HL-60 (cell line): ENCODE measurements around the gene PCK1.

Experiments used
- GABPA ChIP-seq: IDR thresholded peaks from 2 replicates; pipeline ENCODE4 v1.6.1; 2012; ENCODE audit warnings: low read depth
- POLR2AphosphoS5 ChIP-seq: IDR thresholded peaks from 2 replicates; pipeline ENCODE4 v1.6.1; 2012; ENCODE audit warnings: low read depth
- SPI1 ChIP-seq: IDR thresholded peaks from 2 replicates; pipeline ENCODE4 v1.6.1; 2012; ENCODE audit warnings: low read depth, mild to moderate bottlenecking, borderline replicate concordance
- TF ChIP-seq, protein P1 (sequence below): IDR thresholded peaks from one replicate; pipeline ENCODE4 v1.5.1; 2011; ENCODE audit warnings: low read length, control low read depth, inconsistent platforms; ENCODE audit not compliant: insufficient read depth
- TF ChIP-seq, protein P2 (sequence below): IDR thresholded peaks from 2 replicates; pipeline ENCODE4 v1.6.1; 2012; ENCODE audit warnings: low read depth; ENCODE audit not compliant: insufficient replicate concordance

DNA sequence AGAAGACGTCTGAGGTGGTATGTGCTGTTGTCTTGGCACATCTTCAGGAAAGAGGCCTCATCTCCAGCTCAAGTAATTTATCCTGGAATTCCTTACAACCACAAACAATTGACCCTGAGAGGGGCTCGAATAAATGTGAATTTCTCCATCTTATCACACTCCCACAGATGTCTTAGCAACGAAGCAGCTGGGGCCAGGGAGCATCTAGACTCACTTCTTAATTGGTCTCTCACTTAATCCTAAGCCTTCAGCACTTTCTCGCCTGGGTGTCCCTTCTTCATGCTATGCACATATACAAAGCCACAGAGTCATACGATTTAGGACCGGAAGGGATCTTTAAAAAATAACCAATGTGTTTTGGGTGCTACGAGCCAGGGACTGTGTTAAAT is 27.1 kb downstream of the PCK1 start:
- TF ChIP-seq, protein P1, sequence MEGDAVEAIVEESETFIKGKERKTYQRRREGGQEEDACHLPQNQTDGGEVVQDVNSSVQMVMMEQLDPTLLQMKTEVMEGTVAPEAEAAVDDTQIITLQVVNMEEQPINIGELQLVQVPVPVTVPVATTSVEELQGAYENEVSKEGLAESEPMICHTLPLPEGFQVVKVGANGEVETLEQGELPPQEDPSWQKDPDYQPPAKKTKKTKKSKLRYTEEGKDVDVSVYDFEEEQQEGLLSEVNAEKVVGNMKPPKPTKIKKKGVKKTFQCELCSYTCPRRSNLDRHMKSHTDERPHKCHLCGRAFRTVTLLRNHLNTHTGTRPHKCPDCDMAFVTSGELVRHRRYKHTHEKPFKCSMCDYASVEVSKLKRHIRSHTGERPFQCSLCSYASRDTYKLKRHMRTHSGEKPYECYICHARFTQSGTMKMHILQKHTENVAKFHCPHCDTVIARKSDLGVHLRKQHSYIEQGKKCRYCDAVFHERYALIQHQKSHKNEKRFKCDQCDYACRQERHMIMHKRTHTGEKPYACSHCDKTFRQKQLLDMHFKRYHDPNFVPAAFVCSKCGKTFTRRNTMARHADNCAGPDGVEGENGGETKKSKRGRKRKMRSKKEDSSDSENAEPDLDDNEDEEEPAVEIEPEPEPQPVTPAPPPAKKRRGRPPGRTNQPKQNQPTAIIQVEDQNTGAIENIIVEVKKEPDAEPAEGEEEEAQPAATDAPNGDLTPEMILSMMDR, result no peak
- TF ChIP-seq POLR2AphosphoS5 (no peak), GABPA (no peak), SPI1 (no peak)
- TF ChIP-seq, protein P2, sequence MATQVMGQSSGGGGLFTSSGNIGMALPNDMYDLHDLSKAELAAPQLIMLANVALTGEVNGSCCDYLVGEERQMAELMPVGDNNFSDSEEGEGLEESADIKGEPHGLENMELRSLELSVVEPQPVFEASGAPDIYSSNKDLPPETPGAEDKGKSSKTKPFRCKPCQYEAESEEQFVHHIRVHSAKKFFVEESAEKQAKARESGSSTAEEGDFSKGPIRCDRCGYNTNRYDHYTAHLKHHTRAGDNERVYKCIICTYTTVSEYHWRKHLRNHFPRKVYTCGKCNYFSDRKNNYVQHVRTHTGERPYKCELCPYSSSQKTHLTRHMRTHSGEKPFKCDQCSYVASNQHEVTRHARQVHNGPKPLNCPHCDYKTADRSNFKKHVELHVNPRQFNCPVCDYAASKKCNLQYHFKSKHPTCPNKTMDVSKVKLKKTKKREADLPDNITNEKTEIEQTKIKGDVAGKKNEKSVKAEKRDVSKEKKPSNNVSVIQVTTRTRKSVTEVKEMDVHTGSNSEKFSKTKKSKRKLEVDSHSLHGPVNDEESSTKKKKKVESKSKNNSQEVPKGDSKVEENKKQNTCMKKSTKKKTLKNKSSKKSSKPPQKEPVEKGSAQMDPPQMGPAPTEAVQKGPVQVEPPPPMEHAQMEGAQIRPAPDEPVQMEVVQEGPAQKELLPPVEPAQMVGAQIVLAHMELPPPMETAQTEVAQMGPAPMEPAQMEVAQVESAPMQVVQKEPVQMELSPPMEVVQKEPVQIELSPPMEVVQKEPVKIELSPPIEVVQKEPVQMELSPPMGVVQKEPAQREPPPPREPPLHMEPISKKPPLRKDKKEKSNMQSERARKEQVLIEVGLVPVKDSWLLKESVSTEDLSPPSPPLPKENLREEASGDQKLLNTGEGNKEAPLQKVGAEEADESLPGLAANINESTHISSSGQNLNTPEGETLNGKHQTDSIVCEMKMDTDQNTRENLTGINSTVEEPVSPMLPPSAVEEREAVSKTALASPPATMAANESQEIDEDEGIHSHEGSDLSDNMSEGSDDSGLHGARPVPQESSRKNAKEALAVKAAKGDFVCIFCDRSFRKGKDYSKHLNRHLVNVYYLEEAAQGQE, result no peak
